Endothelial cell of umbilical vein (primary cell): ENCODE data around the gene ENTPD6.

Experiments
- GATA2 ChIP-seq: IDR thresholded peaks from 2 replicates; pipeline ENCODE4 v1.7.0; 2011; ENCODE audit warnings: low read depth, mild to moderate bottlenecking, moderate library complexity, mixed read lengths, low read length; ENCODE audit not compliant: insufficient read length, insufficient read depth
- POLR2A ChIP-seq: IDR thresholded peaks from 2 replicates; pipeline ENCODE4 v1.6.1; 2012; ENCODE audit warnings: low read depth, mild to moderate bottlenecking, control low read depth, low read length
- TF ChIP-seq, protein P1 (sequence below), 2 donors: IDR thresholded peaks; 1 replicate in 1 of 2; 2 replicates in 1 of 2; pipeline ENCODE4 v1.5.1; 2011; ENCODE audit warnings: low read length in 2 of 2, mild to moderate bottlenecking in 2 of 2, moderate library complexity in 2 of 2, control low read depth in 1 of 2, inconsistent platforms in 1 of 2, low read depth in 1 of 2; ENCODE audit not compliant: insufficient read depth in 1 of 2; ENCODE audit errors: extremely low read depth in 1 of 2

GRCh38 chr20:25271486-25272222, 76.1 kb downstream of the ENTPD6 start:
- no peak for TF ChIP-seq POLR2A
- TF ChIP-seq, protein P1, sequence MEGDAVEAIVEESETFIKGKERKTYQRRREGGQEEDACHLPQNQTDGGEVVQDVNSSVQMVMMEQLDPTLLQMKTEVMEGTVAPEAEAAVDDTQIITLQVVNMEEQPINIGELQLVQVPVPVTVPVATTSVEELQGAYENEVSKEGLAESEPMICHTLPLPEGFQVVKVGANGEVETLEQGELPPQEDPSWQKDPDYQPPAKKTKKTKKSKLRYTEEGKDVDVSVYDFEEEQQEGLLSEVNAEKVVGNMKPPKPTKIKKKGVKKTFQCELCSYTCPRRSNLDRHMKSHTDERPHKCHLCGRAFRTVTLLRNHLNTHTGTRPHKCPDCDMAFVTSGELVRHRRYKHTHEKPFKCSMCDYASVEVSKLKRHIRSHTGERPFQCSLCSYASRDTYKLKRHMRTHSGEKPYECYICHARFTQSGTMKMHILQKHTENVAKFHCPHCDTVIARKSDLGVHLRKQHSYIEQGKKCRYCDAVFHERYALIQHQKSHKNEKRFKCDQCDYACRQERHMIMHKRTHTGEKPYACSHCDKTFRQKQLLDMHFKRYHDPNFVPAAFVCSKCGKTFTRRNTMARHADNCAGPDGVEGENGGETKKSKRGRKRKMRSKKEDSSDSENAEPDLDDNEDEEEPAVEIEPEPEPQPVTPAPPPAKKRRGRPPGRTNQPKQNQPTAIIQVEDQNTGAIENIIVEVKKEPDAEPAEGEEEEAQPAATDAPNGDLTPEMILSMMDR (IDR thresholded peaks at IDR 0.05; ENCODE audit: extremely low read depth in 1 of 2, insufficient read depth in 1 of 2, low read depth in 1 of 2, low read length in 2 of 2): no peak
- no peak for TF ChIP-seq GATA2
